EL (cell line): ENCODE results near the gene C22orf39.

ENCODE experiments used
- DNase-seq: peaks from one replicate; pipeline ENCODE4 v3.0.0-alpha.2; 2016

The C22orf39 gene

DNA sequence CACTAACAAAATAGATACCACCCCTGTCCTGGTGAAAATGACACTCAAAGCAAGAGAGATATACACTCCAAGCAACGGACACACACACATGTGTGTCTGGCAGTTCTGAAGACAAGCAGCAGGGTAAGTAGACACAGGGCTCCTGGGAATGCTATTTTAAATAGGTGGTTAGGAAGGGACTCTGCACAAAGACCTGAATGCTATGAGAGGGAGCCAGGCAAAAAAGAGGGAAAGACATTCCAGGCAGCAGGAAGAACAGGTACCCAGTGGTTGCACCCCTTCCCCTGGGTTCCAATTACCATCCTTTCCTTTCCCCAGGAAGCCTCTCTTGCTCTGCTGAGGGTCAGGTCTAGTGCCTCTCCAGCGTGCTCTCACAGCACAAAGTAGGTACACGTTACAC, 28.5 kb upstream of the C22orf39 start:
- no peak for DNase-seq

- DNase-seq: no peak
These were observed 26.1 kb upstream of the C22orf39 start for GRCh38 chr22:19473578-19473977.

GRCh38 chr22:19472233-19472632, 24.7 kb upstream of the C22orf39 start:
- DNase-seq: no peak

- DNase-seq: no peak
These were observed 24.1 kb upstream of the C22orf39 start for GRCh38 chr22:19471572-19471971.

DNA sequence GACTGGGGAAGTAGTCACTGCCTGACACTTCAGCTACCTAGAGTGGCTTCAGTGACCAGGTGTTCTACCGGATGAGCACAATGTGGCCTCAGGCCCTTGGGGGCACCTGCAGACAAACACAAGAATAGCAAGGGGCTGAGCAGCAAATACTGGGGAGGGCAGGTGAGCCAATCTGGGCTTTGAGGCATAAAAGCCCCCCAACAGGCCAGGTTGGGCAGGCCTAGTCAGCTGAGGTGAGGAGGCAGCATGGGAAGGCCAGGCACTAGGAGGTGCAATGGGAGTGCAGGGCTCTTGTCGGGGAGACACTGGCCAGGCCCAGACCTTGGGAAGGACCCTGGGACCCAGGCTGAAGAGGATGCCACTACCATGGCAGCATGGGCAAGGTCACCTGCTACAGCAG, 22.5 kb upstream of the C22orf39 start:
- no peak for DNase-seq

DNA sequence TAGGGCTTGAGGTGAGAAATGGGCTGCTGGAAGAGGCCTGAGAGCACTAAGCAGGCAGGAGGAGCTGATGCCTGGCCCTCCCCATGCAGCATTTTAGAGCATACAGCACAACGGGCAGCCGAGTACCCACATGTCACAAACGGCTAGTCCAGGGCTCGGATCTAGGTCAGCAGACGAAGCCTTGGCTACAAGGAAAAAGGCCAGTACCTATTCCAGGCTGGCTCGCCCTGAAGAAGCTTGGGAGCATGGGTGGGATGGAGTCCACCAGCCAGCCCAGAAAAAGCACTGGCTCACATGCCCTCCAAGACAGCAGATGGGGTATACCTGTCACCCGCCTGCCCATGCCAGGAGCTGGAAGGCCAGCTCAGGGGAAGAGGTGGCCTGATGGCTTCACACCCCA, 21.9 kb upstream of the C22orf39 start:
- no peak for DNase-seq

- no peak for DNase-seq
These were observed 20.4 kb upstream of the C22orf39 start for GRCh38 chr22:19467912-19468311.

- DNase-seq: no peak
These were observed 19.6 kb upstream of the C22orf39 start for GRCh38 chr22:19466848-19467752.

DNA sequence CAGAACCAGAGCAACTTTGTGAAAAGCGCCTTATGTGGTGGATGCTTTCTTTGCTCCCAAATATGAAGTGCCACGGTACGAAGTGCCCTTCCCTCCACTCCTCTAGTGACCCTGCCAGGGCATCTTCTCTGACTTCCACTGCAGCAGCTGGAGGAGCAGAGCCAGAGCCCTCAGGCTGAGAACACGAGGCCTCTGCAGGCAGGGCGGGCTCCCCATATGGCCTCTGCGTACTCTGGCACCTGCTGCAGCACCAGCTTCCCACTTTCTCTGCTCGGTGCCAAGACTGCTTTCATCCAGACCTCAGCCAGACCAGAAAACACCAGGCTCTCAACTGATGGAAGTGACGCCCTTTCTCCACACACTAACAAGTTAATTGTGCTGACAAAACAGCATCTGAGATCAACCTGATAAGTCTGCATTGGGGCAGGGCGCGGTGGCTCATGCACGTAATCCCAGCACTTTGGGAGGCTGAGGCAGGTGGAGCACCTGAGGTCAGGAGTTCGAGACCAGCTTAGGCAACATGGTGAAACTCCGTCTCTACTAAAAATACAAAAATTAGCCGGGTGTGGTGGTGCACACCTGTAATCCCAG, 18.7 kb upstream of the C22orf39 start:
- DNase-seq: no peak

DNA sequence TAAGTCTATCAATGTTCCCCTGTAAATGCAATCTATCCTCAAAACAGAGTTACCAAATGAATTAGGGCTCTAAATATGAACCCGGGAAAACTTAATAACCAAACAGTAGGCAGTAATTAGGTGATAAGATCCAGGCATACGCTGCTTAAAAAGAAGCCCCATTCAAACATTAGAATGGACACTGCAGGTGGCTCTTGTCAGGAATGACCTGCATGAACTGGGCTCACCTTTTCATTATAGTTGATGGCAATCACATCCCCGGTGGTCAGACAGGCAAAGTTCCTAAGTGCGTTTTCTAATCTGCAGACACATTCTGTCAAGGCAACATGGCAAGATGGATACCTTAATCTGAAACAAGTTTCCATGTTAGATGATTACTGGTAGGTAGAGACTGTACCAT, 17.5 kb upstream of the C22orf39 start:
- no peak for DNase-seq

DNA sequence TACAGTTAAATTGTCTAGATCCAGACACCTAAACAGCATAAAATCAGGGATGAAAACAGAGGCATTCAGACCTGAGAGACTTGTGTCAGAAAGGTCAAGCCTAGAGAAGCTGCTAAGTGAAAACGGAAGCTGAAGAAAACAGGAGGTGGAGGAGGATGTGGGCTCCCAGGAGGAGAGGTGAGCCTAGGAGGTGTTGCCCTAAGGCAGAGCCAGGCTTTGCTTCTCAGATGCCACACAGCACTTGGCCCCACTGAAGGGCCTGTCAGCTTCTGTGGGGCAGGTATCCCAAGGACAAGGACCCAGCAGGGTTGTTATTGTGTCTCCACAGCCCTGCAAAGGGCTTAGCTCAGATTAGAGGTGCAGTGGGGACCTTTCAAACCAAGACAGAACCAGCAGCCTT, 17.0 kb upstream of the C22orf39 start:
- no peak for DNase-seq

GRCh38 chr22:19463491-19464469, 16.3 kb upstream of the C22orf39 start:
- peak; percentile 91 for DNase-seq

DNA sequence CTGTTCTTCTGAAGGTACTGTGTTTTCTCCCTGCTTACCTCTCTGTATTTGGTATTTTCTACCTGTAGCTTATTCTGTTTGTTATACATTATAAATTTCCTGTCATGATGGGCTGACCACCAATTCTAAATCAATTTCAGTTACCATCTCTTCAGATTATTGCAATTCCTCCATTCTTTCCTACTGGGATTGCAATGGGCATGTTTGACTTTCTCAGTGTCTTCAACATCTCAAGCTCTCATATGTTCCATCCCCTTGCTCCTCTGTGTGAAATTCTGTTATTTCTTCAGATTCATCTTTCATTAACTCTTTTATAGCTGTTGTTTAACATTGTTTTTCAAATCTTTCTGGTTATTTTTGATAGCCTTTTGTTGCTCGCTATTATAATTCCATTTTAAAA, 15.5 kb upstream of the C22orf39 start:
- no peak for DNase-seq

DNA sequence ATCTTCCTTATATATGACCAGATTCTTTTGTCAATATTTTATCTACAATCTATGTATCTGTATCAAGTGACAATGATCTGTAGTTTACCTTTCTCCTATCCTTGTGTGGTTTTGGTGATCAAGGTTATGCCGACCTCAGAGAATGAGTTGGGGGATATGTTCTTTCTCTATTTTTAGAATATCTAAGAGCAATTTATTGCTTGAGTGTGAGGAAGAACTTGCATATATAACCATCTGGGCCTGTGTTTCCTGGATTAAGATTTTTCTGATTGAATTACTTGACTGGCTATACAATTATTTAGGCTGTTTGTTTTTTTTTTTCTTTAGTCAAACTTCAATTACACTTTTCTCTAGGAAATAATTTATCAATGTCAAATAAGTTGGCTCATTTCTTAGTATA, 14.0 kb upstream of the C22orf39 start:
- DNase-seq: no peak

GRCh38 chr22:19460036-19460435, 12.5 kb upstream of the C22orf39 start:
- no peak for DNase-seq

GRCh38 chr22:19457828-19458428, 10.4 kb upstream of the C22orf39 start:
- DNase-seq: no peak

GRCh38 chr22:19456541-19456940, 9.0 kb upstream of the C22orf39 start:
- no peak for DNase-seq

DNA sequence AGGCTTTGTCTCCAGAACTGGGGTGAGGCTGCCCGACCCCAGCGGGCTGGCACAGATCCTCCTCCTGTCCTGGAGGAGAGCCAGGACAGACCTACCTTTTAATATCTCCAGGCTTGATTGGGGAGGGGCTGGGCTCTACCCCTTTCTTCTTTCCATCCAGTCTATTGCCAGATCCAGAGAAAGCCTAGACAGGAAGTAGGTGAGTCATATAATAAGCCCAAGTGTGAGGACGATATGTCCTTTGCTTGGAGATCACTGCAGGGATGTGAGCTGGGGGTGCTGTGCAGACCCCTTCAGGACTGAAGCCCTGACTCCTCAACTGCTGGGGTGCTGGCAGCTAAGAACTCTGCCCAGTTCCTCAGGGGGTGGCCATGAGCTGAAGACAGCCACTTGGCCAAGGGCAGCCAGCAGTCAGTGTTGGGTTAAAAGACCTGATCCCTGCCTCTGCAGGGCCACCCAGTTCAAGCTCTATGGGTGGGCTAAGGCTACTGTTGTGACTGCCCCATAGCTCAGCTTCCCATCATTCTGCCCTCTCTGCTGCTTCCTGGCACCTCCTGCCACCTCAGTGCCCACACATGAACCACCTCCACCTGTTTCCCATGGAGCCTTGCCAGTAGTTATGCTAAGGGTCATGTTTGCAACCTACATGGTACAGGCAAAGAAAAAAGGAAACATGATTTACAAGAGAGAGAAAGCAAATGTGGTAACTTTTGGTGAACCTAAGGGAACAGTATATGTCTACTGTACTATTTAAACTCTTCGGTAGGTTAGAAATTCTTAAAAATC, 8.3 kb upstream of the C22orf39 start:
- no peak for DNase-seq

DNA sequence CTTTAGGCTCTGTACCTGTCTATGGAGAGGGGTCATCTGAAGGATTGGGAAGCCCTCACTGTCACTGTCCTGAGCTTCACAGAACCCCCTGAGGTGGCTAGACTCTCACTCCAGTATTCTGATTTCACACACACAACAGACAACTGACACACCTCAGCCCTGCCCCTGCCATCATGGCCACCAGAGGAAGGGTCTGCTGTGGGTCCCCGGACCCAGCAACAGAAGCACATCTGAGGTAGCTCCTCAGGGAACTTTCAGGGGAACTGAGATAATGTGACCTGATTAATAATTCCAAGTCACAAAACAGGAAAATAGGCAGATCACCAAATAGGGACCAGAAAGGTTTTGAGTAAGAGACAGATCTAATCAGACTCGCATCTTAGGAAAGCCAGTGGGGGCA, 7.5 kb upstream of the C22orf39 start:
- DNase-seq: no peak

- no peak for DNase-seq
These were observed 6.6 kb upstream of the C22orf39 start for GRCh38 chr22:19454156-19454555.

DNA sequence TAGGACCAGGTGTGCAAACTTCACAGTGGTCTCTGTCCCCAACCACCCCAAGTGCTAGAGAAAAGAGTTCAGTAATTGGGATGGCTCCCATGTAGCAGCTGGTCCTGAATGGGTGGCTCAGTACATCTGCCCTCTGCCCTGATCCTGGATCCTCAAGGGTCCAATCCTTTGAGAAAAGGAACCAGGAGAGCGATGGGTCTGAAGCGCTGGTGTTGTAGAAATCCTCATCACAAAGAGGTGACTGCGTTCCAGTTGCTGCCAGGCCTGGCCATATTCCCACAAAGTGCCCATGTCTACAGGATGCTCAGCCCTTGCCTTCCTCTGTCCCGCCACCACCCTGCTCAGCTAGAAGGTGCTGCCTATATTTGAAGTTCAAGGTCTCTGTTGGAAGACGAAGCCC, 6.2 kb upstream of the C22orf39 start:
- DNase-seq: no peak

- no peak for DNase-seq
These were observed 4.1 kb upstream of the C22orf39 start for GRCh38 chr22:19451570-19451969.
